NCI-H748 (cell line): Measurements from ENCODE around the gene EIF4G1.
"Not testable (repeated sequence)": the region's sequence is repeated elsewhere in the genome, so short reads cannot be mapped to it uniquely, and the experiment has no call there.

ENCODE experiments used
- DNase-seq: peaks from one replicate; lab custom pipeline; 2025; ENCODE audit not compliant: unreplicated experiment; lab: John Stamatoyannopoulos, UW

EIF4G1 gene

DNA sequence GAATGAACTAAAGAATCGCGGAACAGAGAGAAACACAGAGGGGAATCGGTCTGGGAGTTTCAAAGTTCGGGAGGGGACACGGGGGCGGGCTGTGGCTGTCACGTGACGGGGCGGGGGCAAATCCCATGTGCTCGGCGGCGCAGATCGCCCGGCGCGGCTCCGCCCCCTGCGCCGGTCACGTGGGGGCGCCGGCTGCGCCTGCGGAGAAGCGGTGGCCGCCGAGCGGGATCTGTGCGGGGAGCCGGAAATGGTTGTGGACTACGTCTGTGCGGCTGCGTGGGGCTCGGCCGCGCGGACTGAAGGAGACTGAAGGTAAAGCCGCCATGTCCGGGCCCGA is at the start of gene EIF4G1:
Gene EIF4G1, plus strand, starts transcription at position 244 of the 337 bp plus-strand sequence. CDS start 1,191 bp downstream, outside the sequence.
- peak; percentile 91 for DNase-seq

- DNase-seq: not testable (repeated sequence)
Observed at GRCh38 chr3:184267249-184267648, 47.2 kb upstream of the EIF4G1 start.

GRCh38 chr3:184272269-184272668 is 42.1 kb upstream of the EIF4G1 start:
- no peak for DNase-seq

GRCh38 chr3:184275381-184275701 is 39.1 kb upstream of the EIF4G1 start:
- no peak for DNase-seq

DNA sequence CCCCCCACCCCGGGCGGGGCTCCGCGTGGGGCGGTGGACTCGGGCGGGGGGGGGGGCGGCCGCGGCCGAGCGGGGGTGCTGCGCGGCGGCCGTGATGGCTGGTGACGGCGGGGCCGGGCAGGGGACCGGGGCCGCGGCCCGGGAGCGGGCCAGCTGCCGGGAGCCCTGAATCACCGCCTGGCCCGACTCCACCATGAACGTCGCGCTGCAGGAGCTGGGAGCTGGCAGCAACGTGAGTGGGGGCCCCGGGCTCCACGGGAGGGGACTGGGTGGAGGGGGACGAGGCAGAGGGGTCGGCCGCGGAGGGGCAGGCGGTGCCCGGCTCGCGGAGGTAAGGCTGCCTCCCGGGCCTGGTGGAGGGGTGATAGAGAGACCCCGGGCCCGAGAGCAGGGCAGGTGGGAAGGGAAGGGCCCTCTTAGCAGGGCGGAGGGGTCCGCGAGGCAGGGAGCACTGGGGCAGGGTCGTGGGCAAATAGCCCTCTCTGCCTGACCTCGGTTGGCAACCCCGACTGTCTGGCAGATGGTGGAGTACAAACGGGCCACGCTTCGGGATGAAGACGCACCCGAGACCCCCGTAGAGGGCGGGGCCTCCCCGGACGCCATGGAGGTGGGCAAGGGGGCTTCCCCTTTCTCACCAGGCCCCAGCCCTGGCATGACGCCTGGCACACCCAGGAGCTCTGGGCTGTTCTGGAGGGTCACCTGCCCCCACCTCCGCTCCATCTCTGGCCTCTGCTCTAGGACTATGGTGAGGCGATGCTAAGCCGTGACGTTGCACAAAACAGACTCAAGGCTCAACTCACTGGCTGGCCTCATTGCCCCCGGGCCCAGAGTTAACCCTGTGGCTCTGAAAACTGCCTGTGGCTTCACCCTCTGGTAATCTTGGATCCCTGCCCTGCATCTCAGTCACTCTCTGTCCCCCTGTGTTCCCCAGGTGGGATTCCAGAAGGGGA is 38.2 kb upstream of the EIF4G1 start, which contains the start of gene ECE2:
Gene ECE2, plus strand, starts transcription at position 62 of the 950 bp plus-strand sequence. Its CDS starts 132 bp downstream, at position 194.
- no peak for DNase-seq

- DNase-seq: no peak
Observed at GRCh38 chr3:184277366-184277765, 37.0 kb upstream of the EIF4G1 start.

- DNase-seq: no peak
Observed at GRCh38 chr3:184282941-184283340, 31.5 kb upstream of the EIF4G1 start.

GRCh38 chr3:184283681-184284080 is 30.7 kb upstream of the EIF4G1 start:
- DNase-seq: no peak

GRCh38 chr3:184284696-184285095 is 29.7 kb upstream of the EIF4G1 start:
- DNase-seq: peak; percentile 87

GRCh38 chr3:184289426-184289938 is 24.9 kb upstream of the EIF4G1 start:
- peak; percentile 50 for DNase-seq

GRCh38 chr3:184290331-184290730 is 24.1 kb upstream of the EIF4G1 start:
- DNase-seq: no peak

GRCh38 chr3:184291044-184291737 is 23.2 kb upstream of the EIF4G1 start:
- no peak for DNase-seq

DNA sequence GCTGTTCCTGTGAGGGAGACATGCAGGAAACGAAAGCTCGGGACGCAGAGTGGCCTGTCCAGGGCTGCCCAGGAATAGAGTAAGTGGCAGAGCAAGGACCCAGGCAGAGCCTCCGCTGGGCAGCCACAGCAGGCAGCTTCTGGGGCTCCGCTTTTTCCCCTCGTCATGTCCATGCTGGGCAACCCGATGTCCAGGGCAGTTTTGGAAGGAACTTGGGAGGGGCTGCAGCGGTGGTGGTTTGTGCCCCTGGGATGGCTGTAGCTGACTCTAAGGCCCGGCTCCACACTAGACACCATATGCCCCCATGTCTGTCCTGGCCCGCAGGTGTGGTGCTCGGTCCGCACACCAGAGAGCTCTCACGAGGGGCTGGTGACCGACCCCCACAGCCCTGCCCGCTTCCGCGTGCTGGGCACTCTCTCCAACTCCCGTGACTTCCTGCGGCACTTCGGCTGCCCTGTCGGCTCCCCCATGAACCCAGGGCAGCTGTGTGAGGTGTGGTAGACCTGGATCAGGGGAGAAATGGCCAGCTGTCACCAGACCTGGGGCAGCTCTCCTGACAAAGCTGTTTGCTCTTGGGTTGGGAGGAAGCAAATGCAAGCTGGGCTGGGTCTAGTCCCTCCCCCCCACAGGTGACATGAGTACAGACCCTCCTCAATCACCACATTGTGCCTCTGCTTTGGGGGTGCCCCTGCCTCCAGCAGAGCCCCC is 22.5 kb upstream of the EIF4G1 start:
- no peak for DNase-seq

- DNase-seq: no peak
Observed at GRCh38 chr3:184295771-184296170, 18.6 kb upstream of the EIF4G1 start.

GRCh38 chr3:184296616-184297015 is 17.8 kb upstream of the EIF4G1 start:
- DNase-seq: no peak

GRCh38 chr3:184298759-184299487 is 15.5 kb upstream of the EIF4G1 start, which contains the start of gene PSMD2:
Gene PSMD2 (plus strand): TSS chr3:184299241. CDS start chr3:184299267, 26 bp downstream.
- peak; percentile 94 for DNase-seq

- no peak for DNase-seq
Observed at GRCh38 chr3:184299488-184300377, 14.7 kb upstream of the EIF4G1 start.

DNA sequence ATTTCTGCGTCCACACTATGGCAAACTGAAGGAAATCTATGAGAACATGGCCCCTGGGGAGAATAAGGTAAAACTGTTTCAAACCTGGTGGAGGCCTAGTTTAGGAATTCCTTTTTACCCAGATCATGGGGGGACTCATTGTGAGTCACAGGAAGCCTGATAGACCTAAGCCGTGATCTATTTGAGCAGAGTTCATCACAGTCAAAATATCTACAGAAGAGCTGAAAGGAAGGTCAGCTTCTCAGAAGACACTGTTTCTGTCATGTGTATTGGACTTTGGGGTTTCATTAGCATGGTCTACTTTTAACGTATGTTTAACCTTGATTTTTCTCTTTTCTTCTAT is 14.1 kb upstream of the EIF4G1 start:
- no peak for DNase-seq

DNA sequence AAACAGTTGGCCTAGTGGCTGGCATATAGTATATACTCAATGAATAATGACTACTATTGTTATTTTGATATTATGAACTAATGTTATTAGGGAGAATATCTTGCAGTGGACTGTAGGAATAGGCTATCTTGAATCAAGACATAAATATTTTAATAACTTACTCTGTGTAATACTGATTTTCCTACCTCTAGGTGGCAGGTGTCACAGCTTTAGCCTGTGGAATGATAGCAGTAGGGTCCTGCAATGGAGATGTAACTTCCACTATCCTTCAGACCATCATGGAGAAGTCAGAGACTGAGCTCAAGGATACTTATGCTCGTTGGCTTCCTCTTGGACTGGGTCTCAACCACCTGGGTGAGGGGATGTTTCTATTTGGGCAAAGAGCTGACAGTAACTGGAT is 8.8 kb upstream of the EIF4G1 start:
- DNase-seq: no peak
